Measurements from ENCODE around the gene PDCD1LG2. TPM values are rescaled to one million over a fixed set of nuclear protein-coding genes. Genes with fewer than 3 reads are reported as not detected.

The PDCD1LG2 gene
- total and polyA plus RNA-seq, 2 of the 8 experiments (the other 6 are each of a cell fraction or from before 2014, with no cell fraction given) = not detected

DNA sequence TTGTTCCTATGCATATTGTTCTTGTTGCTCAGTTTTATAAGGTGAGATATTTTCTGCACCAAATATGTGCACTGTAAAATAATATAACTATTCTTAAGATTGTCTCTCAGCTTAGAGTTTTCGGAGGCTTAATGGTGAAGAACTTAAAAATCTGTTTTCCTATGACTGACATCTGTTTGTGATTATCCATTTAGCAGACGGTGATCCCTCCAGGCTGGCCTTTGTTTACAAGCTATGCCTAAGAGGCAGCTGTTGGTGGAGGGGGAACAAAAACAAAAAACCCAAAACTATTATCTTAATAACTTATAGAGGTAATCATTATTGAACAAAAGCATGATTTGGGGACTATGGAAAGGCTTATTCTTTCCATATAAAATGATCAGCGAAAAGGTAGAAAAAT is 658 bp downstream of the PDCD1LG2 start (continued):
- TF ChIP-seq, protein P1, sequence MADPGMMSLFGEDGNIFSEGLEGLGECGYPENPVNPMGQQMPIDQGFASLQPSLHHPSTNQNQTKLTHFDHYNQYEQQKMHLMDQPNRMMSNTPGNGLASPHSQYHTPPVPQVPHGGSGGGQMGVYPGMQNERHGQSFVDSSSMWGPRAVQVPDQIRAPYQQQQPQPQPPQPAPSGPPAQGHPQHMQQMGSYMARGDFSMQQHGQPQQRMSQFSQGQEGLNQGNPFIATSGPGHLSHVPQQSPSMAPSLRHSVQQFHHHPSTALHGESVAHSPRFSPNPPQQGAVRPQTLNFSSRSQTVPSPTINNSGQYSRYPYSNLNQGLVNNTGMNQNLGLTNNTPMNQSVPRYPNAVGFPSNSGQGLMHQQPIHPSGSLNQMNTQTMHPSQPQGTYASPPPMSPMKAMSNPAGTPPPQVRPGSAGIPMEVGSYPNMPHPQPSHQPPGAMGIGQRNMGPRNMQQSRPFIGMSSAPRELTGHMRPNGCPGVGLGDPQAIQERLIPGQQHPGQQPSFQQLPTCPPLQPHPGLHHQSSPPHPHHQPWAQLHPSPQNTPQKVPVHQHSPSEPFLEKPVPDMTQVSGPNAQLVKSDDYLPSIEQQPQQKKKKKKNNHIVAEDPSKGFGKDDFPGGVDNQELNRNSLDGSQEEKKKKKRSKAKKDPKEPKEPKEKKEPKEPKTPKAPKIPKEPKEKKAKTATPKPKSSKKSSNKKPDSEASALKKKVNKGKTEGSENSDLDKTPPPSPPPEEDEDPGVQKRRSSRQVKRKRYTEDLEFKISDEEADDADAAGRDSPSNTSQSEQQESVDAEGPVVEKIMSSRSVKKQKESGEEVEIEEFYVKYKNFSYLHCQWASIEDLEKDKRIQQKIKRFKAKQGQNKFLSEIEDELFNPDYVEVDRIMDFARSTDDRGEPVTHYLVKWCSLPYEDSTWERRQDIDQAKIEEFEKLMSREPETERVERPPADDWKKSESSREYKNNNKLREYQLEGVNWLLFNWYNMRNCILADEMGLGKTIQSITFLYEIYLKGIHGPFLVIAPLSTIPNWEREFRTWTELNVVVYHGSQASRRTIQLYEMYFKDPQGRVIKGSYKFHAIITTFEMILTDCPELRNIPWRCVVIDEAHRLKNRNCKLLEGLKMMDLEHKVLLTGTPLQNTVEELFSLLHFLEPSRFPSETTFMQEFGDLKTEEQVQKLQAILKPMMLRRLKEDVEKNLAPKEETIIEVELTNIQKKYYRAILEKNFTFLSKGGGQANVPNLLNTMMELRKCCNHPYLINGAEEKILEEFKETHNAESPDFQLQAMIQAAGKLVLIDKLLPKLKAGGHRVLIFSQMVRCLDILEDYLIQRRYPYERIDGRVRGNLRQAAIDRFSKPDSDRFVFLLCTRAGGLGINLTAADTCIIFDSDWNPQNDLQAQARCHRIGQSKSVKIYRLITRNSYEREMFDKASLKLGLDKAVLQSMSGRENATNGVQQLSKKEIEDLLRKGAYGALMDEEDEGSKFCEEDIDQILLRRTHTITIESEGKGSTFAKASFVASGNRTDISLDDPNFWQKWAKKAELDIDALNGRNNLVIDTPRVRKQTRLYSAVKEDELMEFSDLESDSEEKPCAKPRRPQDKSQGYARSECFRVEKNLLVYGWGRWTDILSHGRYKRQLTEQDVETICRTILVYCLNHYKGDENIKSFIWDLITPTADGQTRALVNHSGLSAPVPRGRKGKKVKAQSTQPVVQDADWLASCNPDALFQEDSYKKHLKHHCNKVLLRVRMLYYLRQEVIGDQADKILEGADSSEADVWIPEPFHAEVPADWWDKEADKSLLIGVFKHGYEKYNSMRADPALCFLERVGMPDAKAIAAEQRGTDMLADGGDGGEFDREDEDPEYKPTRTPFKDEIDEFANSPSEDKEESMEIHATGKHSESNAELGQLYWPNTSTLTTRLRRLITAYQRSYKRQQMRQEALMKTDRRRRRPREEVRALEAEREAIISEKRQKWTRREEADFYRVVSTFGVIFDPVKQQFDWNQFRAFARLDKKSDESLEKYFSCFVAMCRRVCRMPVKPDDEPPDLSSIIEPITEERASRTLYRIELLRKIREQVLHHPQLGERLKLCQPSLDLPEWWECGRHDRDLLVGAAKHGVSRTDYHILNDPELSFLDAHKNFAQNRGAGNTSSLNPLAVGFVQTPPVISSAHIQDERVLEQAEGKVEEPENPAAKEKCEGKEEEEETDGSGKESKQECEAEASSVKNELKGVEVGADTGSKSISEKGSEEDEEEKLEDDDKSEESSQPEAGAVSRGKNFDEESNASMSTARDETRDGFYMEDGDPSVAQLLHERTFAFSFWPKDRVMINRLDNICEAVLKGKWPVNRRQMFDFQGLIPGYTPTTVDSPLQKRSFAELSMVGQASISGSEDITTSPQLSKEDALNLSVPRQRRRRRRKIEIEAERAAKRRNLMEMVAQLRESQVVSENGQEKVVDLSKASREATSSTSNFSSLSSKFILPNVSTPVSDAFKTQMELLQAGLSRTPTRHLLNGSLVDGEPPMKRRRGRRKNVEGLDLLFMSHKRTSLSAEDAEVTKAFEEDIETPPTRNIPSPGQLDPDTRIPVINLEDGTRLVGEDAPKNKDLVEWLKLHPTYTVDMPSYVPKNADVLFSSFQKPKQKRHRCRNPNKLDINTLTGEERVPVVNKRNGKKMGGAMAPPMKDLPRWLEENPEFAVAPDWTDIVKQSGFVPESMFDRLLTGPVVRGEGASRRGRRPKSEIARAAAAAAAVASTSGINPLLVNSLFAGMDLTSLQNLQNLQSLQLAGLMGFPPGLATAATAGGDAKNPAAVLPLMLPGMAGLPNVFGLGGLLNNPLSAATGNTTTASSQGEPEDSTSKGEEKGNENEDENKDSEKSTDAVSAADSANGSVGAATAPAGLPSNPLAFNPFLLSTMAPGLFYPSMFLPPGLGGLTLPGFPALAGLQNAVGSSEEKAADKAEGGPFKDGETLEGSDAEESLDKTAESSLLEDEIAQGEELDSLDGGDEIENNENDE (IDR thresholded peaks at IDR 0.05; ENCODE audit: insufficient replicate concordance, low read length) = no peak
- TF ChIP-seq EGR1 (IDR thresholded peaks at IDR 0.05; ENCODE audit: borderline replicate concordance, low read depth, low read length) (no peak), GABPA (IDR thresholded peaks at IDR 0.05; ENCODE audit: borderline replicate concordance, insufficient read depth, low read length) (no peak), KDM1A (IDR thresholded peaks at IDR 0.05; ENCODE audit: borderline replicate concordance, low read length) (no peak), SP4 (IDR thresholded peaks at IDR 0.05; ENCODE audit: low read length) (no peak), BACH1 (IDR thresholded peaks at IDR 0.05; ENCODE audit: low read length) (no peak), NRF1 (IDR thresholded peaks at IDR 0.05; ENCODE audit: low read depth, low read length) (no peak), NANOG (IDR thresholded peaks at IDR 0.05; ENCODE audit: insufficient read depth, low read depth, low read length, poor library complexity, severe bottlenecking) (no peak), POLR2A (IDR thresholded peaks at IDR 0.05; ENCODE audit: control extremely low read depth in 1 of 2, low read depth in 2 of 2, low read length in 2 of 2) (no peak), CBX5 (IDR thresholded peaks at IDR 0.05; ENCODE audit: low read depth, low read length) (no peak), POLR2AphosphoS5 (IDR thresholded peaks at IDR 0.05; ENCODE audit: low read depth, low read length) (no peak), KDM4A (IDR thresholded peaks at IDR 0.05; ENCODE audit: low read depth, low read length, severe bottlenecking) (no peak)
